ENCODE data around the gene HTT.

Gene HTT

DNA sequence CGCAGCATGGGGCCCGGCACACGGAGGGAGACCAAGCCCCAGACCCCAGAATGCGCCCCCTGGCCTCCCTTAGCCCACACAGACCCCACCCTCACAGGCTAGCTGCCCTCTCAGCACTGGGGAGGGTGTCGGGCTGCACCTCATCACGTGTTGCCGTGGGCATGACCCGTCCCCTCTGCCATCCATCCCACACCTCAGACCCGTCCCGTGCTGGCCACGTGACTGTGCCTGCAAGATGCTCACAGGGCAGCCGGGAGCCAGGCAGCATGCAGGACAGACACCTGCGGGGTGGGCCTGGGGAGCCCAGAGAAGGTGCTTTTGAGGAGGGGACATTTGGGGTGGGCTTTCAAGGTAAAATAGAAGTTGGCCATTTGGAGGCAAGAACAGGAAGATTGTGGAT, 179.3 kb downstream of the HTT start:
- no peak for DNase-seq

GRCh38 chr4:3254302-3255131, 180.0 kb downstream of the HTT start:
- no peak for DNase-seq

GRCh38 chr4:3255611-3256186, 181.2 kb downstream of the HTT start:
- DNase-seq: no peak

DNA sequence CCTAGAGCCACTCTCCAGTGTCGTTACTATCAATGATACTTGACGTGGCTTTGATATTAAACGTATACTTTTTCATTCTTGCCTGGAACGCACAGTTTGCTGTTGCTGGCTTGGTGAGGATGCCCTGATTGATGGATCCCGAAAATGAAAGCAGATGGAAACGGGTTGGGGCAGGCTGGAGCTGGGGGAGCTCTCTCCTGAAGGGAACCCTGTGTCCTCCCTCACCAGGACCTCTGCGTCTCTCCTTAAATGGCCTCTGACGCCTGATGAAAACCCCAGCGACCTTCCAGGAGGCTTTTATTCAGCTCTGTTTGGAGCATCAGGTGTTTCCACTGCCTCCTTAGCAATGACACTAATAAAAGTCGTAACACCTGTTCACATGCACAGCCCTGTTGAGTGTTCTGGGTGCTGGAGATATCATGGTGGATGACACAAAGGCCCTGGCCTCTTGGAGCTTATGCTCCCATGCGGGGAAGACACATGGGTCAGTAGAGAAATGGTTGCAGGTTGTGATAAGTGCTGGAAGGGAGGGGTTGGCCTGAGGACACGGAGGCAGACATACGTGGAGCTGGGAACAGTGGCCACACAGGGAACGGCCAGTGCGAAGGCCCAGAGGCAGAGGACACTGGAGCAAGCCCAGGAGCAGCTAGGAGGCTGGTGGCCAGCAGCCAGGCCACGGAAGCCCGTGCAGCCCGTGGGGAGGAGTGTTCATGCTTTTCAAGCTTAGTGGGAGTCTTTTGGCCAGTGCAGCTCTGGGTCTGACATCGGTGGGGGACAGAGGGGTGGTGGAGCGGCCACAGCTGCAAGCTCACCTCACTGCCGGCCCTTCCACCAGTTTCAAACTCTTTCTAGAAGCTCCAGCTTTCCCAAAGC, 182.0 kb downstream of the HTT start:
- DNase-seq: no peak

DNA sequence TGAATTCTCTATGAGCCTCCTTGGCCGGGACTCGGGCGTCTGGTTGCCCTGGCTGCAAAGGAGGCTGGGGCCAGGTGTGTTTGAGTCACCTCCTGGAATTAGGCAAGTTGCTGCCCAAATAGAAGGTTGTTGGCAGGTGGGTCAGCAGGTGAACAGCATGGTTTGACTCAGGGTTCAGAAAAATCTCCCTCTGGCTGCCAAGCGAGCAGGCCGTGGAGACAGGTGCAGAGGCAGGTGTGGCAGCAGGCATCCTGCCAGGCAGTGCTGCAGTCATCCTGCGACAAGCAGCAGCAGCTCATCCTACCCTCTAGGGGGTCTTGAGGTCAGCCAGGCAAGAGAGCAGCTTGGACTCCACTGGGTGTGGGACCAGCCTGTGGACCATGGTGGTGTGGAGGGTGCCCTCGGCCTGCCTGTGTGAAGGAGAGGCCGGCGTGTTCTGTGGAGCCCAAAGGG, 182.6 kb downstream of the HTT start:
- no peak for DNase-seq

GRCh38 chr4:3257556-3258482, 183.3 kb downstream of the HTT start:
- DNase-seq: no peak

- DNase-seq: no peak
Measured at GRCh38 chr4:3261411-3262207, 187.1 kb downstream of the HTT start.

DNA sequence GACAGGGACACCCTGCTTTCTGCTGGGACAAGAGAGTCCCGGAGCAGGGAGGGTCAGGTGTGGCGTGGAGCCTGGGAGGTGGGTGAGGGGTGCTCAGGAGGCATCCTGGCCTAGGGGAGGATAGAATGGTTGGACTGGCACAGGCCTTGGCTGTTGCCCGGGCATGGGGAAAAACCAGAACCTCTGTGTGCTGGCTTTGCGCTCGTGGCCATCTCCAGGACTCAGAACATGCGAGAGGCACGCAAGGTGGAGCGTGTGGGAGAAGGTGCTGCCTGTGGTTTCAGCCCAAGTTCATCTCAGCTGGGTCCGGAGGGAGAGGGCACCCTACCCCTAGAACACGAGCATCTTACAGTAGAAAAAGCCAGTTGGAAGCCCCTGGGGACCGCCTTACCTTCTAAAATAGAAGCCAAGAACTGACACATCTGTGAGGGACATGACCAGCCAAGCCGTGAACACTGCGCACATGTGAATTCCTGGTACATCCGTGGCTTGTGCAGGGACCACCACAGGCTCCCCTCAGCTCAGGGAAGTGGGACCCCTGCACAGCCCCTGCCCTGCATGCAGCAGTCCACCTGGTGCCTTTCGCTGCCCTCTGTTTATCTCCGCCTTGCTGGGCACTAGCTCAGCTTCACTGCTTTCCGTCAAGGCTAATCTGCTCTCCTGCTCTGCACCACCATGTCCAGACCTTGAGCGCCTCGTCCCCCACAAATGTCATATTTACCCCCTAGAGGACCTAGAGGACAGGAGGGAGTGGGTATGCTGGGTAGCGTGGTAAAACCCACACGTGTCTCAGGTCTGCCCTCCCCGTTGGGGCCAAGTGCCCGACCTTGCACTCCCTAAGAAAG, 187.9 kb downstream of the HTT start:
- DNase-seq: no peak

DNA sequence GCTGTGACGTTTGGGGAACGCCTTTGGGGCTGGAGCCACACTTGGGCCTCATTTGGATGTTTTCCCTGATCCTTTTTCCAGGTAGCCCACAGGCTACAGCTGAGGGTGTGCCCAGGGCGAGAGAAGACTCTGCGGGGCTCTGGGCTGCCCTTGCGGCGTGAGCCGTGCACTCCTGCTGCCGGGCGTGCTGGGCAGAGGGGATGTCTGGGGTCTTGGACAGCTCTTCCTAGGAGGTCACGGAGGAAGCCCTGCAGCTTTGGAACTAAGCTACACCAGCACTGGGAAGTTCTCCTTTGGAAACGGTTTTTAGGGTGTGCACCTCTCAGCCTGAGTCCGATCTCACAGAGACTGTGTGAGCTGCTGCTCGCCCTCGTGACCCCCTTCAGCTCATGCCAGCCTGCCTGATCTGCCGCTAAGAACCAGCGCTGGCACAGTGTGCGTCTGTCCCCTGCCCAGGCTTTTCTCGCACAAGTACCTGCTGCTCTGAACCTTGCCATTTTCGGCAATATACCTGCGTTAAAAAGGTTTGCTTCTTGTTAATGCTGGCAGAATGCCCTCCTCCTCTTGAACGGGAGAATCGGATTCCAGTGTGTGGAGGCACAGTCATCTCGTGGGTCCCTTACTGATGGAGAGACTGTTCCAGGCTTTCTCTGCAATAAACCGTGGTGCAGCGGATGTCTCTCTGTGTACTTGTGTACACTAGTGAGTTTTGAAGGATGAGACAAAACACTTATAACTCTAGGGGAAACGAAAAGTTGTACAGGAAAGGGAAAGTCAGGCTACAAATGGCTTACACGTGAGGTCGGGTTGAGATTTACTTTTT, 188.8 kb downstream of the HTT start:
- DNase-seq: no peak

DNA sequence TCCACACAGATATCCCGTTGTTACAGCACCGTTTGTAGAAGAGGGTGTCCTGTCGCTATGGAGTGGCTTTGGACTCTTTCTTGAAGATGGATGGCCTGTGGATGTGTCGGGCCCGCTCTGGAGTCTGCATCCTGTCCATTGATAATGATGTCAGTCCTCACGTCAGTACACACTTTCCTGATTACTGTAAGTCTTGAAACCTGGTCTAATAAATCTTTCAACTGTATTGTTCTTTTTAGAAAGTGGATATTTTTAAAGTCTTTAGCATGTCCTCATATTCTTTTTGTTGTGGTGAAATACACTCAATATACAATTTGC, 189.4 kb downstream of the HTT start:
- DNase-seq: no peak

DNA sequence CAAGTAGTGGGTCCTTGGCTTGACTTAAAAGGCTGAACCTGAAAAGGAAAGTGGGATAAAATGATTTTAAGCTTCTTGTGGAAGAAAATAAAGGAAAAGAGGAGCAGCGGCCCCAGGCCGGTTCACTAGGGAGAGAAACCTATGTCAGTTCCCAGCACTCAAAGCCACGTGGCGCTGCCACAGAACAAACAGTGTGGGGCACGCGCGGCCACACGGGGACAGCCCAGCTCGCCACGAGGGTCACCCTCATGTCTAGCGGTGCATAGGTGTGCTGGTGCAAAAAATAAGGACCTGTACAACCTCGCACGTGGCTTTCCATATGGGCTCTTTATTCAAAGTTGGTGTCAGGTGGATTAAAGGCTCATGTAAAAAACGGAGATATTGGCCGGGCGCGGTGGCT, 191.6 kb downstream of the HTT start:
- no peak for DNase-seq

DNA sequence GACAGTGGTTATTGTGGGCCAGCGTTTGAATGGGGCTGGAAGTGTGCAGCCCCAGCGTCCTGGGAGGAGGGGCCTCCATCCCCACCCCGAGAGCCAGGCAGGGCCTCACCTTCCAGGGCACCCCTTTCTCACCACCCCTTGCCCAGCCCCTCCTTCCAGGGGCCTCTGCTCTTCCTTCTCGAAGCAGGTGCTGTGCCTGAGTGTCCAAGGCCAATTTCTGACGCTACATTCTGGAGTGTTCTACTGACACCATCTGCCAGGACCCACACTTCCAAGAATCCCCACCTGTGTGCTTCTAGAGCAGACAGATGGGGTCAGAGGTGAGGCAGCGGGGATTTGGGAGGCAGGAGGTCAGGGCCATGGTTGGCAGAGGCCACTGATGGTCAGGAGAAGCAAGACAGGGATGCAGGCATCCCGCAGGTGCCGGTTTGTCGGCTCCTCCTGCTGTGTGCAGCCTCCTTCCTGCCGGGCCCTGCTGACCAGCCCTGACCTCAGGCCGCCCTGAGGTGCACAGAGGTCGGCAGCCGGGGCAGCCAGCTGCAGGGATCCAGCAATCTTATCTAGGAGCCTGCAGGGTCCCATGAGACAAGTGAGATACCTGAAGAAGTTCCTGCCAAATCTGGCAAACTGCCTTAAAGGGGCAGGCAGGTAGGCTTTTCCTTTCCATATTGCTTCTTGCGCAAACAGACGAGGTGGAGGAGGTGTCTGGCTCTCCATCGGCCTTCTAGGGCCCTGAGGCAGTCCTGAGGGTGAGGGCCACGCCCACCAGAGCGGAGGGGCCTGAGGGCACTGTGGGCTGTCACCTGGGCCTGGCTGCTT, 193.3 kb downstream of the HTT start:
- DNase-seq: no peak

- no peak for DNase-seq
Measured at GRCh38 chr4:3268395-3269104, 194.1 kb downstream of the HTT start.

DNA sequence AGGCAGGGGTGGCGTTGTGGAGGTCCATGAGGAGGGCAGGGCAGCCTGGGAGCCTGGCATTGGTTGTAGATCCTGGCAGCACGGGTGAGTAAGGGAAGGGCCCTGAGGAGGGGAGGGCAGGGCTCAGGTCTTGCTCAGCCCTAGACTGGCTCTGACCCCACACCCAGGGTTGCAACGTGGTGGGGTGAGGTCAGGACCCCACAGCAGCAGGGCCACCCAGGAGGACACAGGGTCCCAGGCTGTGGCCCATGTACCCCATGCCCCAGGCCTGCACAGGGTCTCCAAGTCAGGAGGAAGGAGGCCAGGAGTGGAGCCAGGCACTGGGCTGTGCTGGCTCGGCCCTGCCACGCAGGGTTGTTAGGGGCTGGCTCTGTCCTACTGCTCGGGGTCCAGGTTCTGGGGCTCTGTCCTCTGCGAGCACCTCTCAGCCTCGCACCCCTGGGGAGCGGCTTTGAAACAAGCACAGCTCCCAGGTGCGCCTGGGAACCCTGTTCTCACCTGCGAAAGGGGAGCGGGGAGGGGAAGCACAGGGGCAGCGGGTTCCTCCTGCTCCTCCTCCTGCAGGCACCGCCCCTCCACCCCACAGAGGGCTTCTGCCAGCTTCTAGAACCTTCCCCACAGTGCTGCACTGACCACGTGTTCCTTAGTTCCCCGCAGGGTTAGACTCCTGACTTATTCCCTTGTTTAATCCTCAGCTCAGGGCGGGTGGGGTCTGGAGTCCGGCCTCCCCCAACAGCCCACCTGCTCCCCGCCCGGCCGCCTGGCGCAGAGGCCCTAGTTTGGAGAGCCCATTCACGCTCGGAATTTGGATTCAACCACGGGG, 194.8 kb downstream of the HTT start:
- no peak for DNase-seq

DNA sequence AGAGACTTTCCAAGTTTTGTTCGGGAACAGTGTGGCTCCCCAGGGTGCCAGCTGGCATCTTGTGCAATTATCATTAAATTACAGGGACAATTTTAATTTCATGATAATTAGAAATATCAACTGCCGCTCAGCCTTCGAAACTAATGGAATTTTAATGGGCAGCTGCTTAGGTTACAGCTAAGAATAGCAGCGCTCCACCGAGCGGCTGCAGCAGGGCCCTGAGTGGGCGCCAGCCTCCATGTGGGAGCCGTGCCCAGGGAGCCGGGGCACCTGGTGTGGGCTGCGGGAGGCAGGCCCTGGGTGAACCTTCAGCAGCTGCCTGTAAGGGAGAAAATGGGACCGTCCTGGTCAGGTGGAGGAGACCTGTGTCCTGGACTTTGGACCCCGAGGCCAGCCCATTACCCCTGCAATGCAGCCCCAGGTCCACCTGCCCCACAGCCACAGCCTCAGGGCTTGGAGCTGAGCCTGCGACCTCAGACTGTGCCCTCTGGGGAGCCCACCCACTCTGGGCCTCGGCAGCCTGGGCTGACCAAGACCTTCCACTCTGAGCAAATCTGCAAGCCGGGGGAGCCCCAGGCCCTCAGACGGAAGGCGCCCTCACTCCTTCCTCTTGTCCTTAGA, 195.6 kb downstream of the HTT start:
- no peak for DNase-seq

DNA sequence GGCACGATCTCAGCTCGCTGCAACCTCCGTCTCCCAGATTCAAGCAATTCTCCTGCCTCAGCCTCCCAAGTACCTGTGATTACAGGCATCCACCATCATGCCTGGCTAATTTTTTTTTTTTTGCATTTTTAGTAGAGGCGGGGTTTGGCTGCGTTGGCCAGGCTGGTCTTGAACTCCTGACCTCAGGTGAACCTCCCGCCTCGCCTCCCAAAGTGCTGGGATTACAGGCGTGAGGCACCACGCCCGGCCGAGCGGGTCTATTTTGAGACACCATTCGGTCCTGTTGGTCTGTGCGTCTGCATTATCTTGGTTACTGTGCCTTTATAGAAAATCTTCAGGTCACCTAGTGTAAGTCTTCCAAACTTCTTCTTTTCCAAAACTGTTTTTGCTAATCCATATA, 196.7 kb downstream of the HTT start:
- no peak for DNase-seq

- DNase-seq: no peak
Measured at GRCh38 chr4:3276986-3277385, 202.5 kb downstream of the HTT start.

Data from NCI-H446 treated with DMSO at 0.1 percent for 48 hours (cell line).